HEK293T (cell line): ENCODE measurements around the gene EMP2.

Experiments
- CTCF ChIA-PET: fragments of 350-600 bp; formaldehyde crosslinking; extraction: SDS; loops from one replicate; lab custom pipeline; 2021; ENCODE audit warnings: antibody characterized with exemption, inconsistent platforms; lab: Yijun Ruan, JAX
- POLR2A ChIA-PET: fragments of 350-600 bp; formaldehyde crosslinking; extraction: SDS; loops from one replicate; lab custom pipeline; 2020; ENCODE audit warnings: antibody characterized with exemption, inconsistent platforms; lab: Yijun Ruan, JAX
- DNase-seq: peaks from one replicate; pipeline ENCODE4 v3.0.0; 2012; ENCODE audit warnings: mixed read lengths; ENCODE audit errors: extremely low spot score
- ARNT ChIP-seq: fragments of 450-650 bp; IDR thresholded peaks from 2 replicates; pipeline ENCODE4 v1.6.1; 2017; ENCODE audit warnings: mild to moderate bottlenecking
- BHLHE40 ChIP-seq: fragments of 450-650 bp; IDR thresholded peaks from 2 replicates; pipeline ENCODE4 v1.6.1; 2016; ENCODE audit warnings: mild to moderate bottlenecking, moderate library complexity, borderline replicate concordance
- CTBP1 ChIP-seq: fragments of 450-650 bp; IDR thresholded peaks from 2 replicates; pipeline ENCODE4 v1.6.1; 2016; ENCODE audit warnings: borderline replicate concordance
- ELF4 ChIP-seq: fragments of 450-650 bp; IDR thresholded peaks from 2 replicates; pipeline ENCODE4 v1.6.1; 2017; ENCODE audit warnings: antibody characterized with exemption
- FOXA1 ChIP-seq: fragments of 450-650 bp; IDR thresholded peaks from 2 replicates; pipeline ENCODE4 v1.6.1; 2016; ENCODE audit warnings: mild to moderate bottlenecking
- FOXK2 ChIP-seq: fragments of 450-650 bp; IDR thresholded peaks from 2 replicates; pipeline ENCODE4 v1.6.1; 2016; ENCODE audit warnings: mild to moderate bottlenecking
- FOXM1 ChIP-seq: fragments of 450-650 bp; IDR thresholded peaks from 2 replicates; pipeline ENCODE4 v1.6.1; 2017; ENCODE audit warnings: mild to moderate bottlenecking, borderline replicate concordance
- HDGF ChIP-seq: fragments of 450-650 bp; IDR thresholded peaks from 2 replicates; pipeline ENCODE4 v1.6.1; 2017; ENCODE audit warnings: antibody characterized with exemption, borderline replicate concordance
- L3MBTL2 ChIP-seq: fragments of 450-650 bp; conservative IDR thresholded peaks from 2 replicates; pipeline ENCODE4 v1.6.1; 2016; ENCODE audit warnings: mild to moderate bottlenecking
- LEF1 ChIP-seq: fragments of 450-650 bp; IDR thresholded peaks from 2 replicates; pipeline ENCODE4 v1.6.1; 2017; ENCODE audit warnings: mild to moderate bottlenecking, borderline replicate concordance
- NFRKB ChIP-seq: fragments of 450-650 bp; IDR thresholded peaks from 2 replicates; pipeline ENCODE4 v1.6.1; 2016; ENCODE audit warnings: mild to moderate bottlenecking, moderate library complexity
- SP1 ChIP-seq: fragments of 450-650 bp; IDR thresholded peaks from 2 replicates; pipeline ENCODE4 v1.6.1; 2017
- SUZ12 ChIP-seq: fragments of 450-650 bp; IDR thresholded peaks from 2 replicates; pipeline ENCODE4 v1.6.1; 2016; ENCODE audit warnings: mild to moderate bottlenecking
- TARDBP ChIP-seq: fragments of 450-650 bp; IDR thresholded peaks from 2 replicates; pipeline ENCODE4 v1.6.1; 2016
- ZNF384 ChIP-seq: fragments of 450-650 bp; IDR thresholded peaks from 2 replicates; pipeline ENCODE4 v1.6.1; 2016
- TF ChIP-seq, protein P1 (sequence below): fragments of 450-650 bp; IDR thresholded peaks from 2 replicates; pipeline ENCODE4 v1.6.1; 2016

The EMP2 gene

DNA sequence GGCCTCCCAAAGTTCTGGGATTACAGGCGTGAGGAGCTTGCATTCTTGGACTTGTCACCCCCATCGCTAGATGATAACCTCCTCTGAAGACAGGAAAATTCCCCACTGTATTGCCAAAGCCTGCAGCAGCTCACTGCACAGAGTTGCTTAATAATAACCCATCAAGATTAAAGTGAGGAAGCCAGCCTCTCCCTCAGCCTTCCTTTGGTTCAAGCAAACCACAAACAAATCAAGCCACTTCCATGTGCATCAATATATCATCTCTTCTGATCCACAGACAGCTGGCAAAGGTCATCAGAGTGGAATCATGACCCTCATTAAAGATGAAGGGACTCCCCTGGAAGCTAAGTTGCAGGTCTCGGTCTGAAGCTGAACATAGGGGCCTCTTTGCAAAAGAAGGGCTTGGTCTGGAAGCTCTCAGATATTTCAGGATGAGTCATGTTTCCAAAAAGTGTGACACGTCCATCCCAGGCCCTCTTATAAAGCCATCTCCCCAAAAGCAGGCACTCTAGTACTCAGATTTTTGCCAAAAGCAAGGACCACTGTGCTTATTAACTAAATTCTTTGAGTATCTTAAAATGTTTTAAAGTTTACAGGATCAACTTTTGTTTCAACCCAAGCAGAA is 4.8 kb downstream of the EMP2 start:
- ChIA-PET CTCF (no interaction called here), POLR2A (no interaction called here)
- no peak for DNase-seq
- TF ChIP-seq FOXK2 (no peak), ARNT (no peak), ZNF384 (no peak), TARDBP (no peak), L3MBTL2 (no peak), CTBP1 (no peak), NFRKB (no peak), LEF1 (no peak)
- TF ChIP-seq, protein P1, sequence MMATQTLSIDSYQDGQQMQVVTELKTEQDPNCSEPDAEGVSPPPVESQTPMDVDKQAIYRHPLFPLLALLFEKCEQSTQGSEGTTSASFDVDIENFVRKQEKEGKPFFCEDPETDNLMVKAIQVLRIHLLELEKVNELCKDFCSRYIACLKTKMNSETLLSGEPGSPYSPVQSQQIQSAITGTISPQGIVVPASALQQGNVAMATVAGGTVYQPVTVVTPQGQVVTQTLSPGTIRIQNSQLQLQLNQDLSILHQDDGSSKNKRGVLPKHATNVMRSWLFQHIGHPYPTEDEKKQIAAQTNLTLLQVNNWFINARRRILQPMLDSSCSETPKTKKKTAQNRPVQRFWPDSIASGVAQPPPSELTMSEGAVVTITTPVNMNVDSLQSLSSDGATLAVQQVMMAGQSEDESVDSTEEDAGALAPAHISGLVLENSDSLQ: no peak

- no peak for TF ChIP-seq L3MBTL2
- TF ChIP-seq FOXK2: no peak
- DNase-seq: no peak
- ChIA-PET POLR2A (no interaction called here), CTCF (no interaction called here)
Measured at GRCh38 chr16:10572611-10573010, 7.8 kb downstream of the EMP2 start.

GRCh38 chr16:10571354-10571753 is 9.0 kb downstream of the EMP2 start:
- DNase-seq: no peak
- no peak for TF ChIP-seq FOXA1
- no peak for TF ChIP-seq NFRKB
- TF ChIP-seq BHLHE40: no peak
- TF ChIP-seq LEF1: no peak
- no peak for TF ChIP-seq SUZ12
- TF ChIP-seq FOXM1: no peak
- TF ChIP-seq TARDBP: no peak
- TF ChIP-seq L3MBTL2: no peak
- TF ChIP-seq ARNT: no peak
- TF ChIP-seq HDGF: no peak
- no peak for TF ChIP-seq ELF4
- TF ChIP-seq, protein P1: no peak
- TF ChIP-seq CTBP1: no peak
- TF ChIP-seq SP1: no peak
- no peak for TF ChIP-seq FOXK2
- no peak for TF ChIP-seq ZNF384
- POLR2A ChIA-PET: no interaction called here
- CTCF ChIA-PET: no interaction called here

DNA sequence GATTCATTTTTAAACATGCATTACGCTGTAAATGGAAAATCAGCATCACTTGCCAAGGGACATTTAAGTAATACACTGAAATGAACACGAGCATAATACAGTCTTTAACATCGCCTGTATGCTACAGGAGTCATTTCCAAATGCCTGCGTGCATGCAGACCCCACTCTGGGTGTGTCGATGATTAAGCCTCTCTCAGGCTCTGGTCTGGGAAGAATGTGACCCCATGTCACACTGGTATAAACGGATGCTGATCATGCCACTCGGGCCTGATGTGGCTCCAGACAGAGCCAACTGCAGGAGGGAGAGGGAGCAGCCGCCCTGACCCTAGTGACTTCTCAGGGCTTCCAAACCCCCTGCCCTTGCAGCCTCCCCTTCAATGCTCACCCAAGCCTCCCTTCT is 10.8 kb downstream of the EMP2 start:
- ChIA-PET POLR2A (no interaction called here), CTCF (interaction anchor here (2.0 kb wide), 1 partner anchor 10 kb away, joined by 5 read pairs; no protein-coding TSS in a partner anchor)
- no peak for TF ChIP-seq FOXA1
- no peak for TF ChIP-seq FOXK2
- no peak for TF ChIP-seq NFRKB
- no peak for TF ChIP-seq ARNT
- DNase-seq: no peak

DNA sequence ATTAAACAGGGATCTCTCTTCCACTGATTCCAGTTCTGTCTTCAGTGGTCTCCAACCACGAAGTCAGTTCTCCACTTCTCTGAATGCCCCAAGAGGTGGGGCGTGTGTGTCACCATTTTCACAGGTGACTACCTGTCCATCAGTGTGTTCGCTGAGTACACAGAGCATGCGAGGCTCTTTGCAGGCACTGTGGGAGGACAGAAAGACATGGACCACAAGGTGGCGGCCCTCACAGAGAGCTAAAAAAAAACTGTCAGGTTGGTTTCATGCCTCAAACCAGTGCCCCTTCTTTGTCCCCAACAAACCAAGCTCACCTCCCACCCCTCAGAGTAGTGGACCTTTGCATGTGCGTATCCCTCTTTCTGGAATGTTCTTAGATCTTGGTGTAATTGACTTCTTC is 13.8 kb downstream of the EMP2 start:
- no peak for TF ChIP-seq TARDBP
- TF ChIP-seq SUZ12: no peak
- no peak for TF ChIP-seq L3MBTL2
- TF ChIP-seq LEF1: no peak
- TF ChIP-seq SP1: no peak
- TF ChIP-seq FOXM1: no peak
- DNase-seq: no peak
- ChIA-PET CTCF (no interaction called here), POLR2A (no interaction called here)

- ChIA-PET CTCF (no interaction called here), POLR2A (no interaction called here)
- TF ChIP-seq, protein P1: no peak
- TF ChIP-seq FOXM1: no peak
- no peak for TF ChIP-seq LEF1
- TF ChIP-seq SUZ12: no peak
- no peak for TF ChIP-seq TARDBP
- TF ChIP-seq CTBP1: no peak
- TF ChIP-seq ARNT: no peak
- no peak for TF ChIP-seq NFRKB
- no peak for DNase-seq
Measured at GRCh38 chr16:10565167-10565566, 15.2 kb downstream of the EMP2 start.

DNA sequence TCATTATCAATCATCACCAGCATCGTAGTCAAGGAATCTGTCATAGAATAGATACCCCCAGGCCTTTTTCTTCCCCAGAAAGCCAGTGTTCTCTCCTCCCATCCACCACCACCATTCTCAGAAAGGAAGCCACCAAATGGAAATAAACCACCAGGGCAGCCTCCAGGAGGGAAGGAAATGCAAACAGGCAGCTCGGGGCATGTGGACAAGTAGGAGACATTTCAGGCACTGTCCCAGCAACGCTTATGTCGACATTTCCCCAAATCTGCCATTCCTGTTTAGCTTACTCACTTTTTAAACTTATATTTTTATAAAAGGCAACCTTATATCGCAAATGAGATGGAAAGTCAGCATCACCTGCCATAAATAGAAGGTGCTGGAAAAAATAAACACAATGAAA is 15.8 kb downstream of the EMP2 start:
- ChIA-PET POLR2A (no interaction called here), CTCF (no interaction called here)
- no peak for DNase-seq

More for the DNA sequence above, 15.8 kb downstream of the EMP2 start:
- TF ChIP-seq NFRKB (no peak), SUZ12 (no peak), L3MBTL2 (no peak), SP1 (no peak), BHLHE40 (no peak), ARNT (no peak), ZNF384 (no peak), FOXA1 (no peak), HDGF (no peak), TARDBP (no peak), FOXK2 (no peak)
- TF ChIP-seq, protein P1: no peak
